Upper lobe of left lung (tissue), 4 donors: ENCODE data around the gene CDH20.

Experiments
- POLR2A ChIP-seq, 4 donors: fragments of 450-650 bp; IDR thresholded peaks; one replicate each; pipeline ENCODE4 v1.5.1; 2016 to 2017; ENCODE audit warnings: antibody characterized with exemption in 4 of 4, mild to moderate bottlenecking in 2 of 4
- TF ChIP-seq, protein P1 (sequence below), 6 experiments: fragments of 450-650 bp in 4 of 6; fragments of 200-600 bp in 2 of 6; sonication (generic) in 2 of 6; IDR thresholded peaks; one replicate each; pipeline ENCODE4 v1.5.1; 2016 to 2019; ENCODE audit warnings: antibody characterized with exemption in 6 of 6

DNA sequence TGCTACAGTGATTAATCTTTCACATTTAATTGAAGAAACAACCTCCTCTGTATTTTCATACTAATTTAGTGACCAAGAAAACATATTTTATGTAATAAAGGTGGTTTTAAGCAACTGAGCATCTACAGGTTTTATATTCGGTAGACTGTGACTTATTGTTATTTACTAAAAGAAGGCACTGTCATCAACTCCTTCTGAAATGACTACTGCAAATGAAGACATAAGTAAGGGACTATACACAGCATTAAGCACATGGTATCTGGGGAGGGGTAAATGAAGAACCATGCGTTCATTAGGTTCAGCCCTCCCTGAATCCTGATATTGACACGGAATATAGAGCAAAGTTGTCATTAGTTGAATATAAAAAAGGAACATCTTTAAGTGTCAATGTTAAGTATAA lies 4.3 kb downstream of the CDH20 start:
- TF ChIP-seq, protein P1, sequence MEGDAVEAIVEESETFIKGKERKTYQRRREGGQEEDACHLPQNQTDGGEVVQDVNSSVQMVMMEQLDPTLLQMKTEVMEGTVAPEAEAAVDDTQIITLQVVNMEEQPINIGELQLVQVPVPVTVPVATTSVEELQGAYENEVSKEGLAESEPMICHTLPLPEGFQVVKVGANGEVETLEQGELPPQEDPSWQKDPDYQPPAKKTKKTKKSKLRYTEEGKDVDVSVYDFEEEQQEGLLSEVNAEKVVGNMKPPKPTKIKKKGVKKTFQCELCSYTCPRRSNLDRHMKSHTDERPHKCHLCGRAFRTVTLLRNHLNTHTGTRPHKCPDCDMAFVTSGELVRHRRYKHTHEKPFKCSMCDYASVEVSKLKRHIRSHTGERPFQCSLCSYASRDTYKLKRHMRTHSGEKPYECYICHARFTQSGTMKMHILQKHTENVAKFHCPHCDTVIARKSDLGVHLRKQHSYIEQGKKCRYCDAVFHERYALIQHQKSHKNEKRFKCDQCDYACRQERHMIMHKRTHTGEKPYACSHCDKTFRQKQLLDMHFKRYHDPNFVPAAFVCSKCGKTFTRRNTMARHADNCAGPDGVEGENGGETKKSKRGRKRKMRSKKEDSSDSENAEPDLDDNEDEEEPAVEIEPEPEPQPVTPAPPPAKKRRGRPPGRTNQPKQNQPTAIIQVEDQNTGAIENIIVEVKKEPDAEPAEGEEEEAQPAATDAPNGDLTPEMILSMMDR (IDR thresholded peaks at IDR 0.05), result no peak
- TF ChIP-seq POLR2A (IDR thresholded peaks at IDR 0.05), result no peak
